Activated T-cell treated with anti-CD3 and anti-CD28 coated beads, Interleukin-2, amount 50 U/mL, for 48 hours (primary cell): ENCODE measurements around the gene ANAPC4.
A peak's percentile ranks its signal among the peaks of the same experiment; 100 is the strongest.

Experiments used
- DNase-seq, 2 experiments: peaks; one replicate each; pipeline ENCODE4 v3.0.0-alpha.2; 2020

Gene ANAPC4

GRCh38 chr4:25433966-25434827 is 57.1 kb downstream of the ANAPC4 start:
- DNase-seq = no peak

DNA sequence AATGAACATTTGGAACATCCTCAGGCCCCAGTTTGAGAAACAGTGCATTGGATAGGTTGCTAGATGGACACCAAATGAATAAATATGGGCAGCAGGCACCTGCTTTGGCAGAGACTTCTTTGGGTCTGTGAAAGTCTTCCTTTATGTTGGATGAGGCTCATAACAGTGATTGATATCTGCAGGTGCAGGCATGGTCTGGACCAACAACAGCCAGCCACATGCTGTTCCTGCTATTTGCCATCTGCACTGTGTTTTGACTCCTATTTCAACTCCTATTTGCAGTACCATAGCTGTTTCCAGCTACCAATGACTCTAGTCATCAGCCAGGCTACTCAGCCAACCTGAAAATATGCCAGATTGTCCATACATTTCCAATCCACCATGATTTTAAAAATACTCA is 60.9 kb downstream of the ANAPC4 start:
- no peak for DNase-seq

DNA sequence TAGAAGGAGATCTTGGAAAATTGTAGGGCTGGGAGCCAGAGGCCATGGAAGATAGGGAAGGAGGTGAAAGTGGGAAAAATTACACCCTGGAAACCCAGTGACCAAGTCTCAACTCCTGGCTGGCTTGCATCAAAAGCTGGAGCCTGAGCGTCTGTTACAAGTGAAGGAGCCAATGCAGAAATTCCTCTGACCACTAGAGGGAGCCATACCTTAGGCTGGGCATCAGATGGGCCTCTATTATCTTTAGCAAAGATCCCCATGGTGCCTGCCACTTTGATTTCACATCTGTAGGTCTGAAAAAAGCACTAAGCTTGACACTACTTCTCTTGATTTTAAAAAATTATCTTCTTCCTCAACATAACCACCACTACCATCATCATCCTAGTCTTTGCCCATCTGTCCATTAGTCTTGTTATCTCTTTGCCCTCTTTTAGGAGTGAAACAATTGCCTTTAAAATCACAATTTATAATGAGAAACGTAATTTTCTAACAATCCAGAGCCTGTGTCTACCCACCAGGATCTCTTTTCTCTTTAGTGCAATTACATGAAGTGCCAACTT is 62.9 kb downstream of the ANAPC4 start:
- peak; percentile 45 to 57 for DNase-seq

DNA sequence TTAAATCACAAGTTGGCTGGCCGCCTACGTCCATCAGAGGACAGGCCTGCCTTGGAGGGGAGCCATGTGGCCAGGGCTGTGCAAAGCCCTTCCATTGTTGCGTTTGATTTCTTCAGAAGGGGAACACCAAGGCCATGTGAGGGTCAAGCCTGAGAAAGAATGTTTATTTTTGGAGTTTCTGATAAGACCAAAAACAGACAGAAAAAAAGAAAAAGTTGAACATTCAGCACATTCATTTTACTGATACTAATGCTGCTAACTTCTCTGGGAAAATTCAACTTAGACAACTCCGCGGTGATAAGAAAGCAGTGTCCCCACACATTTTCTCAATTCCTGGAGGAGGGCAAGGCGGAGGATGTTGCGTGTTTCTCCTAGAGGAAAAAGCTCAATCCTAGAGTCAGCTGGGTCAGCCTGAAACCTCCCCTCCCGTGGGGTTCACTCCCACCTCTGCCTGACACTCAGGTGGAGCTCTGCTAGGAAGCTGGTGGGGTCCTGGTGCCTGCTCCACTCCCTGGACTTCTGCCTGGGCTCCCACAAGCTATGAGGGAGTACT is 63.5 kb downstream of the ANAPC4 start:
- DNase-seq = no peak

GRCh38 chr4:25441519-25442117 is 64.6 kb downstream of the ANAPC4 start:
- peak; percentile 35 to 44 for DNase-seq

- no peak for DNase-seq
Measured at GRCh38 chr4:25442863-25443307, 65.8 kb downstream of the ANAPC4 start.

- no peak for DNase-seq
Measured at GRCh38 chr4:25443851-25444250, 66.8 kb downstream of the ANAPC4 start.

DNA sequence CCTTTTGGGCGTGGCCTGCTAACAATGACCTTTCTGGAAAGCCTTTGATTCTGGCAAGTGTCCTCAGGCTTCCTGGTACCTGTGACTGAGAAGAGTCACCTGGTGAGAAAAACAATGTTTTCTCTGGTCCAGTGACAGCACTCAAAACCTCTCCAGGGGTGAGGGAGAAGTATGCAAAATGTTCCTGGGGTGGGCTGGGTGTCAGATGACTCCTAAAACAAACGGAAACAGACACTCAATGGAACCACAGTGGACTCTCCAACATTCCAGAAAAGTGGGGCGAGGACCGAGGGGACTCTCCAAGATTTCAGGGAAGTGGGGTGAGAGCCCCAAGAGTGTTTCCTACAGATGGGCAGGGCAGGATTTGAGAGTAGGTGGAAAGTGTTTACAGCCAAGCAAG is 69.5 kb downstream of the ANAPC4 start:
- no peak for DNase-seq

GRCh38 chr4:25448379-25449109 is 71.5 kb downstream of the ANAPC4 start:
- no peak for DNase-seq

GRCh38 chr4:25449270-25449669 is 72.2 kb downstream of the ANAPC4 start:
- DNase-seq = no peak

- no peak for DNase-seq
Measured at GRCh38 chr4:25449688-25450087, 72.6 kb downstream of the ANAPC4 start.

DNA sequence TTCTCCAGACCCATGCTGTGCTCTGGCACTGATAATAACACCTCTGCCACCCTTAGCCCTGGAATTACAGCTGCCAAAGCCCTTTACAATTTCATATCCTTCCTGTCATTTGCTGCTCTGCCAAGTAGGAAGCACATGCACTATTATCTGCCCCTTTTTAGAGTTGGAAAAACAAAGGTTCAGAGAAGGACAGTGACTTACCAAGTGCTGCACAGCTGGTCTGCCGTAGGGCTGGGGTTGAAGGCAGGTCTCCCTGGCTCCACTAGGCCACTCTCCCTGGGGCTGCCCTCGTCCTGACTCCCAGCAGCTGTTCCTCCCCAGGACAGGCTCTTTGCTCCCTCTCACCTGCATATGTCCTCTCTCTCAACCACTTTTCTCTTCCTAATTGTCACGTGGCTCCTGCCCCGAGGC is 73.4 kb downstream of the ANAPC4 start:
- no peak for DNase-seq

DNA sequence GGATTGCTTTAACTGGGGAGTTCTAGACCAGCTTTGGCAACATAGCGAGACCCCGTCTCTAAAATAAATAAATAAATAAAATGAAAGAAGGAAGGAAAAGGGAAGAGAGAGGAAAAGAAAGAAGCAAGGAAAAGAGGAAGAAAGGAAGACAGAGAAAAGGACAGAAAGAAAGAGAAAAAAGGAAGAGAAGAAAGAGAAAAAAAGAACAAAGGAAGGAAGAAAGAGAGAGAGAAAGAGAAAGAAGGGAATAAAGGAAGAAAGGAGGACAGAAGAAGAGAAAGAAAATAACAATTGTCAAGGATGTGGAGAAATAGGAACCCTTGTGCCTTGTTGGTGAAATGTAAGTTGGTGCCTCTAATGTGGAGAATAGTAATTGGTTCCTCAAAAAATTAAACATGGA is 74.6 kb downstream of the ANAPC4 start:
- no peak for DNase-seq

- no peak for DNase-seq
Measured at GRCh38 chr4:25452081-25452480, 75.0 kb downstream of the ANAPC4 start.

- DNase-seq = no peak
Measured at GRCh38 chr4:25454476-25454875, 77.4 kb downstream of the ANAPC4 start.

DNA sequence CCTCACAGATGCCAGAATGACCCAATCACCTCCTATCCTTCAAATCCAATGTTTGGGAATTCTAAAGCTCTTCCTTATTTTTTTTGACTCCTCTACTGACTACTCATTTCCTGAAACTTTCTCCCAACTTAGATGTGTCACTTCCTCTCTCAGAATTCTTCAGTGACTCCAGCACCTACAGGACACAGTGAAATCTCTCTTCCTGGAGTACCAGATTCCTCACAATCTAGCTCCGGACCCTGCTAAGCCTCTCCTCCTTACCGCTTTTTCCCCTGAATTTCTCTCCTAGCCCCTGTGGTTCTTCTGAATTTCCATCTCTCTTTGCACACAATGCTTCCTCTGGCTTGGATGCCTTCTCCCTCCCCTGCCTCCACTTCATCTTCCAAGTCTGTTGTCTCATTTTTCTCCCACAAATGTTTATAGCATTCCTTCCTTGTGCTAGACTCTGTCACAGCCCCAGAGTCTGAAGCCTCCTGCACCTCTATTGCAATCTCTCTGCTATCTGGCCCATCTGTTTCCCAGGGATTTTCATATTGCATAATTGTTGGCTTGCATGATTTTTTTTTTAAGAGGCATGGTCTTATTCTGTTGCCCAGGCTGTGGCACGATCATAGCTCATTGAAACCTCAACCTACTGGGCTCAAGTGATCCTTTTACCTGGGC is 80.1 kb downstream of the ANAPC4 start:
- DNase-seq = no peak

DNA sequence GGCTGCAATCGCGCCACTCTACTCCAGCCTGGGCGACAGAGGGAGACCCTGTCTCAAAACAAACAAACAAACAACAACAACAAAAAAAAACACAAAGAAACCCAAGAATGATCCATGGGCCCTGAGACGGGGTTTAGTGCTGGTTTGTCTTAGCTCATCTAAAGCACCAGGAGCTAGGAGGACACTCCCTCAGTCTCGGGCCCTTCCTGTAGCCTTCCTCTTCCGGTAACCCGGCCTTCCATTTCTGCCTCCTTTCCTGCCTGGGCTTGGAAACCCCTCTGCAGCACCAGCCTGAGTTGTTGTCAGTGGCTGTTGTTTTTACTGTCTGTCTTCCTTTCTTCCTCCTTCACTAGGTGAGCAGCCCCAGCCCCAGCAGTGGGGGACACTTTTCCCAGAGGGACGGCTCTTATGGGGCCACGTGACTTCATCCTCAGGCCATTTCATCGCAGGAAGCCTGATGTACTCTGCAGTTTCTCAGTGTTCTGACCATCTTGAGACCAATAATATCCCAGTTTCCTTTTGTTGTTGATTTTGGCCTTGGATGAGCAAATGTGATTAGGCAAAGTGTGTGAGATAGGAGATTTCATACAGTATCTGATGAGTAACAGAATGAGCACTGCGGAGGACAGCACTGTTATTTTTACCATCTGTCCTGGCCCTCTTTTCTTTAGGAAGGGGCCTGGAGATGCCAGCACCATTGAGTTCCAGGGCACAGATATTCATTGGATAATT is 90.1 kb downstream of the ANAPC4 start:
- no peak for DNase-seq

- DNase-seq = no peak
Measured at GRCh38 chr4:25467843-25468242, 90.8 kb downstream of the ANAPC4 start.
